Left colon (tissue), 2 donors: ENCODE data around the gene TTC7B. TPM values are rescaled to one million over a fixed set of nuclear protein-coding genes. Genes with fewer than 3 reads are reported as not detected.
"Not testable (repeated sequence)": the region's sequence is repeated elsewhere in the genome, so short reads cannot be mapped to it uniquely, and the experiment has no call there.

Experiments used
- ATAC-seq: fragments of 200-7000 bp; cut with Tn5 transposase; one replicate; pipeline ENCODE4 v1.9.1; 2020; ENCODE audit warnings: mild to moderate bottlenecking, moderate library complexity
- DNase-seq, 2 donors: peaks; one replicate each; pipeline ENCODE4 v3.0.0-alpha.2; 2020
- intact Hi-C, 2 donors: fragments of 100-400 bp; cut with DNase I in 1 of 2; cut with micrococcal nuclease in 1 of 2; formaldehyde crosslinking; loops; one replicate each; pipeline versions ENCODE4 v1.11.2 to v1.14.0; 2022; cut with DNase I, micrococcal nuclease
- total RNA-seq, 2 donors: library from RNA; stranded (reverse); fragmentation: NEBNext Ultra II Directional; extraction: Animal tissue kit (Norgen Biotek cat#: 25700); gene quantifications; one replicate each; pipeline ENCODE4 v1.2.1, GENCODE V29; 2021
- donor health status: DM: no; HTN: no; CAD: no.
- donor health status: DM: yes; HTN: yes; CAD: no.

TTC7B gene
- total RNA-seq, 2 donors from 2014 or later: 4.3 to 13.4 TPM

- intact Hi-C loops: no loop called here
- DNase-seq: peak in 1 of 2 donors; percentile 22
- no peak for ATAC-seq
Observed at GRCh38 chr14:90538716-90539495, 277.3 kb downstream of the TTC7B start.

GRCh38 chr14:90538095-90538494 is 278.1 kb downstream of the TTC7B start:
- ATAC-seq (no peak), DNase-seq (no peak)
- intact Hi-C loops: no loop called here

GRCh38 chr14:90536511-90537191 is 279.6 kb downstream of the TTC7B start:
- ATAC-seq: no peak
- intact Hi-C loops: no loop called here
- DNase-seq: no peak

GRCh38 chr14:90536092-90536491 is 280.1 kb downstream of the TTC7B start:
- DNase-seq (peak in 1 of 2 donors; percentile 36), ATAC-seq (no peak)
- intact Hi-C loops: no loop called here

GRCh38 chr14:90535556-90536090 is 280.6 kb downstream of the TTC7B start:
- DNase-seq: peak in 1 of 2 donors; percentile 23
- intact Hi-C loops: no loop called here
- ATAC-seq: no peak

- ATAC-seq: no peak
- intact Hi-C loops: no loop called here
- DNase-seq: peak in 1 of 2 donors; percentile 14
Observed at GRCh38 chr14:90534838-90535555, 281.2 kb downstream of the TTC7B start.

- intact Hi-C loops: no loop called here
- DNase-seq: peak in 1 of 2 donors; percentile 16
- ATAC-seq: no peak
Observed at GRCh38 chr14:90534091-90534837, 282.0 kb downstream of the TTC7B start.

GRCh38 chr14:90533591-90534021 is 282.6 kb downstream of the TTC7B start:
- intact Hi-C loops: no loop called here

GRCh38 chr14:90532826-90533525 is 283.3 kb downstream of the TTC7B start:
- DNase-seq (peak in 1 of 2 donors; percentile 18), ATAC-seq (no peak)
- intact Hi-C loops: no loop called here

More at GRCh38 chr14:90533591-90534021, 282.6 kb downstream of the TTC7B start:
- DNase-seq: peak in 1 of 2 donors; percentile 21
- ATAC-seq: no peak

- ATAC-seq (no peak), DNase-seq (no peak)
- intact Hi-C loops: no loop called here
Observed at GRCh38 chr14:90531497-90531896, 284.7 kb downstream of the TTC7B start.

GRCh38 chr14:90530523-90530922 is 285.7 kb downstream of the TTC7B start:
- intact Hi-C loops: no loop called here
- ATAC-seq (peak; percentile 71), DNase-seq (peak in 1 of 2 donors; percentile 24)

GRCh38 chr14:90527978-90528377 is 288.3 kb downstream of the TTC7B start:
- ATAC-seq (no peak), DNase-seq (no peak)
- intact Hi-C loops: no loop called here

- intact Hi-C loops, DNase-seq, ATAC-seq: not testable (repeated sequence)
Observed at GRCh38 chr14:90526536-90526935, 289.7 kb downstream of the TTC7B start.

GRCh38 chr14:90525353-90526028 is 290.7 kb downstream of the TTC7B start:
- DNase-seq: not testable (repeated sequence)
- ATAC-seq: peak; percentile 58

GRCh38 chr14:90523961-90524875 is 292.0 kb downstream of the TTC7B start:
- ATAC-seq (no peak), DNase-seq (peak in 1 of 2 donors; percentile 17)
- intact Hi-C loops: no loop called here

More at GRCh38 chr14:90525353-90526028, 290.7 kb downstream of the TTC7B start:
- intact Hi-C loops: not testable (repeated sequence)

GRCh38 chr14:90523544-90523943 is 292.7 kb downstream of the TTC7B start:
- intact Hi-C loops: no loop called here
- no peak for ATAC-seq

More at GRCh38 chr14:90523544-90523943, 292.7 kb downstream of the TTC7B start:
- no peak for DNase-seq
